Endothelial cell (in vitro differentiated cells): Measurements from ENCODE around the gene SYNE2. TPM values are rescaled to one million over a fixed set of nuclear protein-coding genes. Genes with fewer than 3 reads are reported as not detected.

Experiments used
- DNase-seq: peaks from one replicate; pipeline ENCODE4 v3.0.0; 2021; ENCODE audit warnings: low spot score
- H3K27ac Mint-ChIP-seq: one replicate; pipeline ENCODE4 v1.8.0; 2021; ENCODE audit warnings: mixed read lengths, inconsistent platforms; ENCODE audit not compliant: unreplicated experiment
- H3K27me3 Mint-ChIP-seq: one replicate; pipeline ENCODE4 v1.8.0; 2021; ENCODE audit warnings: mild to moderate bottlenecking, moderate library complexity, mixed read lengths, inconsistent platforms; ENCODE audit not compliant: unreplicated experiment
- H3K36me3 Mint-ChIP-seq: one replicate; pipeline ENCODE4 v1.8.0; 2021; ENCODE audit warnings: mild to moderate bottlenecking, low read depth, mixed read lengths, inconsistent platforms; ENCODE audit not compliant: unreplicated experiment
- H3K4me1 Mint-ChIP-seq: one replicate; pipeline ENCODE4 v1.8.0; 2021; ENCODE audit warnings: mild to moderate bottlenecking, mixed read lengths, inconsistent platforms; ENCODE audit not compliant: unreplicated experiment
- H3K4me3 Mint-ChIP-seq: one replicate; pipeline ENCODE4 v1.8.0; 2021; ENCODE audit warnings: mild to moderate bottlenecking, mixed read lengths, inconsistent platforms; ENCODE audit not compliant: unreplicated experiment
- H3K9me3 Mint-ChIP-seq: one replicate; pipeline ENCODE4 v1.8.0; 2021; ENCODE audit warnings: mixed read lengths, inconsistent platforms; ENCODE audit not compliant: unreplicated experiment
- CTCF ChIP-seq: fragments of 200-600 bp; sonication (generic); IDR thresholded peaks from one replicate; pipeline ENCODE4 v1.5.0; 2021; ENCODE audit warnings: antibody characterized with exemption; ENCODE audit not compliant: unreplicated experiment
- total RNA-seq: library from RNA; stranded (reverse); fragmentation: NEBNext Ultra II Directional; extraction: Animal tissue kit (Norgen Biotek cat#: 25700); gene quantifications from one replicate; pipeline ENCODE4 v1.2.1, GENCODE V29; 2021; ENCODE audit not compliant: unreplicated experiment

The SYNE2 gene
- total RNA-seq, 1 donor from 2014 or later, result 35.9 TPM

- Mint-ChIP-seq H3K27ac (no peak overlapping the region), H3K4me1 (peaks cover 2% of the 10 kb centered on the region), H3K36me3 (peaks cover 6% of the 10 kb centered on the region), H3K27me3 (peaks cover 8% of the 10 kb centered on the region), H3K9me3 (no peaks in the 10 kb centered on the region), H3K4me3 (no peak overlapping the region)
- DNase-seq, result no peak
- TF ChIP-seq CTCF, result no peak
These were observed 294.5 kb downstream of the SYNE2 start for GRCh38 chr14:64147126-64147790.

- H3K27ac Mint-ChIP-seq, result no peak overlapping the region
- H3K4me1 Mint-ChIP-seq, result no peaks in the 10 kb centered on the region
- no peak for DNase-seq
- no peaks in the 10 kb centered on the region for H3K9me3 Mint-ChIP-seq
- no peak for TF ChIP-seq CTCF
- H3K4me3 Mint-ChIP-seq, result no peak overlapping the region
- peaks cover 8% of the 10 kb centered on the region for H3K27me3 Mint-ChIP-seq
- no peaks in the 10 kb centered on the region for H3K36me3 Mint-ChIP-seq
These were observed 297.1 kb downstream of the SYNE2 start for GRCh38 chr14:64149921-64150320.

DNA sequence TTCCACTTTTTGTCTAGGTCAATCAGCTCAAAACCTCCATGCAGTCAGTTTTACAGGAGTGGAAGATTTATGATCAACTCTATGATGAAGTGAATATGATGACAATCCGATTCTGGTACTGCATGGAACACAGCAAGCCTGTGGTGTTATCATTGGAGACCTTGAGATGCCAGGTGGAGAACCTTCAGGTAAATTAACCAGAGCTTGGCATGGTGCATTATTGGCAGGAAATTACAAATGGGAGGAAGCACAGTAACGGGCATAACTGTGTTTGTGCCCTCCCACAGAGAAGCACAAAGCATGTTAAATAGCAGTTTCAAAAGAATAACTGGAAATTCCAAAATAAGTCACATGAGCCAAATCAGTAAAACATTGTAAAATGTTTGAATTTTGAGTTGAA, 305.8 kb downstream of the SYNE2 start:
- no peak overlapping the region for H3K27ac Mint-ChIP-seq

DNA sequence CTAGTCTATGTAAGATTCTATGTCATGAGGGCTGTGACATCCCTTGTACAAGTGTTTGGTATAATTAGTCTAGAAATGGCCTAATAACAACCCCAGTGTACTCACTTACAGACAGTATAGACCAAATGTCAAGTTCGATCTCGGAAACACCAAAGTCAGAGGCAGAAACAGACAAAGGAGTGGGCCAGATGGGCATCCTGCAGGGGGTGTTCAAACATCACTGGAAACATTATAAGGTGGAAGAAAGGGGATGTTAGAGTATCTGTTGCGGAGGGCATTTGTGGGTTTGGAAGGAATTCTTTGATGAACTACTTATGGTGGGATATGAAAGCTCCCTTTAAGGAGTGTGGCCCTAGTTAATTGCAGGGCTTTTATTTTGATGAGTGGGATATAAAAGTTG, 306.8 kb downstream of the SYNE2 start:
- Mint-ChIP-seq H3K9me3 (no peaks in the 10 kb centered on the region), H3K4me1 (no peaks in the 10 kb centered on the region), H3K27me3 (no peaks in the 10 kb centered on the region), H3K4me3 (no peak overlapping the region), H3K36me3 (no peaks in the 10 kb centered on the region), H3K27ac (no peak overlapping the region)
- TF ChIP-seq CTCF, result no peak
- DNase-seq, result no peak

More for the DNA sequence above, 305.8 kb downstream of the SYNE2 start:
- TF ChIP-seq CTCF, result no peak
- no peak for DNase-seq
- no peaks in the 10 kb centered on the region for H3K4me1 Mint-ChIP-seq
- no peak overlapping the region for H3K4me3 Mint-ChIP-seq
- H3K9me3 Mint-ChIP-seq, result no peaks in the 10 kb centered on the region
- H3K27me3 Mint-ChIP-seq, result no peaks in the 10 kb centered on the region
- H3K36me3 Mint-ChIP-seq, result no peaks in the 10 kb centered on the region

GRCh38 chr14:64170181-64170580, 317.4 kb downstream of the SYNE2 start:
- no peak for TF ChIP-seq CTCF
- H3K9me3 Mint-ChIP-seq, result no peaks in the 10 kb centered on the region
- H3K4me1 Mint-ChIP-seq, result no peaks in the 10 kb centered on the region
- no peak overlapping the region for H3K4me3 Mint-ChIP-seq
- H3K27ac Mint-ChIP-seq, result no peak overlapping the region
- no peak for DNase-seq
- peaks cover 4% of the 10 kb centered on the region for H3K36me3 Mint-ChIP-seq
- H3K27me3 Mint-ChIP-seq, result peaks cover 4% of the 10 kb centered on the region
